22Rv1 (cell line): ENCODE data around the gene KCNAB1.

Source experiments
- H3K27ac ChIP-seq: fragments of 450-650 bp; 2 replicates; pipeline ENCODE4 v1.5.1; 2017
- ZFX ChIP-seq: fragments of 450-650 bp; IDR thresholded peaks from 2 replicates; pipeline ENCODE4 v1.6.1; 2017; ENCODE audit warnings: antibody characterized with exemption, borderline replicate concordance
- TF ChIP-seq, protein P1 (sequence below): fragments of 450-650 bp; IDR thresholded peaks from 2 replicates; pipeline ENCODE4 v1.5.1; 2017; ENCODE audit warnings: mild to moderate bottlenecking

KCNAB1 gene

DNA sequence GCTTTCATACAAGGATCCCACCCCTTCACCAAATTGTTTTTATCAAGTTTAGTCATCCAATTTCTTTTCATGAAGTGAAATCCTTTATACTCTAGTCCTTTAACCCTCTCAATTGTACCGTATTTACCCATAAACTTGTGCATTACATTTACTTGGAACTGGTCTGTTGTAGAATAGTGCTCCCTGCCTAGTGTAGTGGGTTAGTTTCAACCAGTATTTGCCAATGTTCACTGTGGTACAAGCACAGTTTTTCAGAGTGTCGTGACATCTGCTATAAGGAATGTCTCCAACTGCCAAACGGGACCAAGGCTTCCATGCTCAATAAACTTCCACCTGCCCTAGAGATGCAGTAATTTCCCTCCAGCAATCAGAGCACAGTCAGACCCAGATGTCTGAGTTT is 211.9 kb downstream of the KCNAB1 start:
- TF ChIP-seq, protein P1, sequence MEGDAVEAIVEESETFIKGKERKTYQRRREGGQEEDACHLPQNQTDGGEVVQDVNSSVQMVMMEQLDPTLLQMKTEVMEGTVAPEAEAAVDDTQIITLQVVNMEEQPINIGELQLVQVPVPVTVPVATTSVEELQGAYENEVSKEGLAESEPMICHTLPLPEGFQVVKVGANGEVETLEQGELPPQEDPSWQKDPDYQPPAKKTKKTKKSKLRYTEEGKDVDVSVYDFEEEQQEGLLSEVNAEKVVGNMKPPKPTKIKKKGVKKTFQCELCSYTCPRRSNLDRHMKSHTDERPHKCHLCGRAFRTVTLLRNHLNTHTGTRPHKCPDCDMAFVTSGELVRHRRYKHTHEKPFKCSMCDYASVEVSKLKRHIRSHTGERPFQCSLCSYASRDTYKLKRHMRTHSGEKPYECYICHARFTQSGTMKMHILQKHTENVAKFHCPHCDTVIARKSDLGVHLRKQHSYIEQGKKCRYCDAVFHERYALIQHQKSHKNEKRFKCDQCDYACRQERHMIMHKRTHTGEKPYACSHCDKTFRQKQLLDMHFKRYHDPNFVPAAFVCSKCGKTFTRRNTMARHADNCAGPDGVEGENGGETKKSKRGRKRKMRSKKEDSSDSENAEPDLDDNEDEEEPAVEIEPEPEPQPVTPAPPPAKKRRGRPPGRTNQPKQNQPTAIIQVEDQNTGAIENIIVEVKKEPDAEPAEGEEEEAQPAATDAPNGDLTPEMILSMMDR = no peak
- no peak for TF ChIP-seq ZFX
- H3K27ac ChIP-seq = no peak overlapping the region

DNA sequence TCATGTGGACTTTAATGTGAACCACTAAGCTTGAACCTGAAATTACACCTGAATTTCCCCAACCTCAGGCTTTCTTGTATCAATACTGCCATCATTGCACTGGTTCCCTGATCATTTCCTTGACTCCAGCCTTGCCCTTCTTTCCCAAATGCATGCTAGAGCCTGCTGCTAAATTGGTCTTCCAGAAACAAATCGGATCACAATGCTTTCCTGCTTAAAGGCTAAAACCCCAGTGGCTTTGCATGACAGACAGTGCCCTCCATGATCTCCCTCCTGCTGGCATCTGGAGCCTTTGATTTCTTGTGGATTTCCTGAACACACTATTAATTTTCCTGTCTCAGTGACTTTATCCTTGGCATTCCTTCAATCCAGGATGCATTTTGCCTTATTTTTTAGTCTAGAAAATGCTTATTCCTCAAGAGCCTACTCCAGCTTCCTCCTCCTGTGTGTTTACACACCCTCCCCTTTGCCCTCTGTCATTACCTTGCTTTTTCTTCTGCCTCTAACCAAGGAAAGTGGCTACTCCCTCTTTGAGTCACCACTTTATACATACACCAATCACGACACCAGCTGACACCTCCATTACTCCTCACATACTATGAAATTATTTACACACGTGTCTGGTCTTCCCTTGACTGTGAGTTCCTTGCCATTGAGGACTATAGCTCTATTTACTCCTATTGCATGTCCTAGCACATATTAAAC is 214.6 kb downstream of the KCNAB1 start:
- no peak for TF ChIP-seq ZFX
- TF ChIP-seq, protein P1 = no peak
- no peak overlapping the region for H3K27ac ChIP-seq

DNA sequence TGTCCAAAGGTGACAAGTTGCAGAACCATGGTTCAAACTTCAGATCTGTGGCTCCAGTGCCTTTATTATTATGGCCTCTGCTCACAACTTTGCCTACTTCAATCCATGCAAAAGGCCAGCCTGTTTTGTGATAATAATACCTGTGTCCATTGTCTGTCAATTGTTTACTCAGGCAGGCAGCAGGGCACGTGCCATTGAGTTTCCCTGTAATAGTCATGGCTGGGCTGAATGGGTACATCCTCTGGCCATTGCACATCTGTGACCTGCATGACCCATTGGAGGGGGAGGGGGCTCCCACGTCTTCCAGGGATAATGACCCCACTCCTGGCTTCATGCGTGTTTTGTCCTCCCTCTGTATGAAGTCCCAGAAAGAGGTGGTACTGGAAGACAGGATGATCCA is 219.1 kb downstream of the KCNAB1 start:
- TF ChIP-seq ZFX = no peak
- TF ChIP-seq, protein P1 = no peak
- H3K27ac ChIP-seq = no peak overlapping the region

DNA sequence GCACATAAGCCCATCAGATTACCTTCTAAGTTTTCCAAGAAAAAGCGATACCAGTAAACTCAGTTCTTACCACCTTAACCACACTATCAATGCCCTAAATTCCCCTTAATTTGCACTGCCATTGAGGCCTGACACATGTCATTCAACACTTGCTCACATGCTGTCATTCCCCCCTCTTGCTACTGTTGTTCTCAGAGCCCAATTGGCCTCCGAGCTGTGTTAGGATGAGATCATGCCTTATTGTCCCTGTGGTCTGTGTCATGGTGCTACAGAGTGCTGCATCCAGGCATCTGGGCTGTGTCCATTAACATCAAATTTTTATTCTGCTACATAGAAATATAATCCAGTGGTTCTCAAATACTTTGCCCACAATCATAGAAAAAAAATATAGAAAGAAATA is 221.0 kb downstream of the KCNAB1 start:
- TF ChIP-seq ZFX = no peak
- TF ChIP-seq, protein P1 = no peak
- H3K27ac ChIP-seq = no peak overlapping the region

DNA sequence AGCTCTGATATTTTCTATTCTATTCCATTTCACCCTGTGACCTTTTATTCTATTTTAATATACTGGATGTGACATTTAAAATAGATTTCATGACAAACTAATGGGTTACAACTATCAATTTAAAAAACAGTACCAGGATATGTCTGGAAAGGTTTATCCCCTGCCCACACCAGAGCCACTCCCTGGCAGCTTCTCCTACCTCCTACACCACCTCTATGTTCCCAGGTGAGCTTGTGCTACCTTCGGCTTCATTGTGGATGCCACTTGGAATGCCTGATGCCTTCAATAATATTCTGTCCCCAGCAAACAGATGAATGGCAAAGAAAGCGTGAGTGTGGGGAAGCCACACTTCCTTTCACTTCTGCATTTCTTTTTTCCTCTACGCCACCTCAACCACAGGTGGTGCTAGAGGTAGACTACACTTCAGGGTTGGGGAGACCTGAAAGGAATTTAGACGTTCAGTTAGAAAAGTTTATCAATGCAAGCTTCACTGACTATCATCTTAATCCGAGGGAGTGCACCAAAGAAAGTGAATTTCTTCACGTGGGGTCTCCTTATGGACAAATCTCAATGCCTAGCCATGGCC is 221.5 kb downstream of the KCNAB1 start:
- no peak overlapping the region for H3K27ac ChIP-seq
- TF ChIP-seq, protein P1 = no peak
- TF ChIP-seq ZFX = no peak

DNA sequence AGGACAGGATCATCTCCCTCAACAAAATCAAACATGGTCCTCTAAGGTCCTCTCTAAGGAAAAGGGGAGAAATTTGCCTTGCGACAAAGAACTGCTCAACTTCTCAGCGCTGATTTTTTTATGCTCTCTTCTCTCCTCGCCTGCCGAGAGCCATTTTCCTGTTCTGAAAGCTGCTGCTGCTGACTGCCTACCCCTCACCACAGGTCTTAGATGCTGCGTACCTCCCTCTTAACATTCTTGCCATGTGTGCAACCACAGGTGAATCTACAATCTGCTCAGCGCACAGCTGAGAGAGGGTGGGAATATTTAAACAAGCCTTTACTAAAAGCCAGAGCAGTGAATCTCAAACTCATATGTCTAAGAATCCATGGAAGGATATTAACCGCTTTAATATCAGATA is 223.8 kb downstream of the KCNAB1 start:
- TF ChIP-seq ZFX = no peak
- TF ChIP-seq, protein P1 = no peak
- H3K27ac ChIP-seq = no peak overlapping the region

DNA sequence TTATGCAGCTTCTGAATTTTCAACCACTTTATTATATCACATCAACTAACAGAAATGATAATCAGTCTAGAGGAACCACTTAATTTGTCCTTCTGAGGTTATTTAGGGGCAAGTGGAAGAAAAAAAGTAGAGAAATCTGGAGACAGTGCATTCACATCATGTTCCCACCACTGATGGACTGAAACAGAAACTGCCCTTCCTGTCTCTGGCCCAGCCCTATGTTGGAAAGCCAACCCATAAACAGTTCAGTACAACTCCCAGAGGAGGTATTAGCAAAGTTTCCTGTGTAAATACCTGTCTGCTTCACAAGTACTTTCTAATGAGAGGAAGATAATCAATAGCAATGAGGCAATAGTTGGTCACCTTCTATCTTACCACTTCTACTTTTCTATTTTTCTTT is 228.7 kb downstream of the KCNAB1 start:
- TF ChIP-seq ZFX = no peak
- TF ChIP-seq, protein P1 = no peak
- no peak overlapping the region for H3K27ac ChIP-seq
